Gastrocnemius medialis (tissue), 4 donors: Measurements from ENCODE around the gene PARD3B.

ENCODE experiments used
- CTCF ChIP-seq, 5 experiments: fragments of 450-650 bp in 3 of 5; fragments of 200-600 bp in 2 of 5; sonication (generic) in 2 of 5; IDR thresholded peaks in 4 of 5; conservative IDR thresholded peaks in 1 of 5; 1 replicate in 4 of 5; 2 replicates in 1 of 5; pipeline ENCODE4 v1.5.1; 2016 to 2019; ENCODE audit warnings: antibody characterized with exemption in 5 of 5, mild to moderate bottlenecking in 3 of 5, moderate library complexity in 3 of 5
- POLR2A ChIP-seq, 2 donors: fragments of 450-650 bp; IDR thresholded peaks; one replicate each; pipeline ENCODE4 v1.6.1; 2017; ENCODE audit warnings: antibody characterized with exemption in 2 of 2, mild to moderate bottlenecking in 2 of 2, moderate library complexity in 2 of 2

DNA sequence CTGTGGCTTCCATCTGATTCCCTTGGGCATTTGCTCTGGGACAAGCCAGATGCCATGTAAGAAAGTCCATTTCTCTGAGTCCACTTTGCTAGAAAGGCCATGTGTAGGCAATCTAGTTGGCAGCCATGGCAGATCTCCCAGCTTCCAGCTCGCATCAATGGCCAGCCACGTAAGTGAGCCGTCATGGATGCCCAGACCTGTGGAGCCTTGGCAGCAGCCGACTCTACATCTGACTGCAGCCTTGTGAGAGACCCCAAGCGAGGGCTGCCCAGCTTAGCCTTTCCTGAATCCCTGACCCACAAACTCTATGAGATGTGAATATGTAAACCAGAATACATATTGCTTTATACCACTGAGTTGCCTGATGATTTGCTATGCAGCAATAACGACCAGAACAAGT lies 533.5 kb downstream of the PARD3B start:
- TF ChIP-seq CTCF (IDR thresholded peaks at IDR 0.05 in 4 of 5, conservative IDR thresholded peaks at IDR 0.05 in 1 of 5), result no peak
- no peak for TF ChIP-seq POLR2A (IDR thresholded peaks at IDR 0.05)
